WTC11 (cell line): ENCODE results near the gene SLCO2A1. TPM values are rescaled to one million over a fixed set of nuclear protein-coding genes. Genes with fewer than 3 reads are reported as not detected.

Experiments
- ATAC-seq: fragments of 200-7000 bp; cut with Tn5 transposase; 2 replicates; pipeline ENCODE4 v1.10.0; 2021; ENCODE audit warnings: mild to moderate bottlenecking, moderate library complexity
- CTCF ChIA-PET: fragments of 300-600 bp; sonication (Branson Sonifier 250); formaldehyde crosslinking; loops from one replicate; lab custom pipeline; 2021; ENCODE audit warnings: antibody characterized with exemption; lab: Charles Lee
- POLR2A ChIA-PET: fragments of 350-600 bp; sonication (Branson Sonifier 250); formaldehyde crosslinking; loops from one replicate; lab custom pipeline; 2021; ENCODE audit warnings: antibody characterized with exemption; lab: Charles Lee
- DNase-seq: peaks from one replicate; pipeline ENCODE4 v3.0.0; 2021; ENCODE audit warnings: low spot score
- H3K27ac Mint-ChIP-seq: 2 replicates; pipeline ENCODE4 v1.8.0; 2021; ENCODE audit warnings: mixed read lengths
- H3K27me3 Mint-ChIP-seq: 2 replicates; pipeline ENCODE4 v1.8.0; 2021; ENCODE audit warnings: low read depth, mild to moderate bottlenecking, moderate library complexity, mixed read lengths
- H3K36me3 Mint-ChIP-seq: 2 replicates; pipeline ENCODE4 v1.8.0; 2021; ENCODE audit warnings: mixed read lengths
- H3K4me1 Mint-ChIP-seq: 2 replicates; pipeline ENCODE4 v1.8.0; 2022; ENCODE audit warnings: mixed read lengths
- H3K4me3 Mint-ChIP-seq: 2 replicates; pipeline ENCODE4 v1.8.0; 2021; ENCODE audit warnings: mild to moderate bottlenecking, moderate library complexity, mixed read lengths
- H3K9me3 Mint-ChIP-seq: 2 replicates; pipeline ENCODE4 v1.8.0; 2021; ENCODE audit warnings: mixed read lengths
- AFF4 ChIP-seq: sonication (generic); formaldehyde crosslinking; IDR thresholded peaks from 2 replicates; pipeline ENCODE4 v1.8.1; 2023; ENCODE audit warnings: mild to moderate bottlenecking, missing genetic modification reagents, borderline replicate concordance
- E2F1 ChIP-seq: sonication (generic); formaldehyde crosslinking; IDR thresholded peaks from 2 replicates; pipeline ENCODE4 v1.8.0; 2022; ENCODE audit warnings: mild to moderate bottlenecking, missing genetic modification reagents
- E2F5 ChIP-seq: sonication (generic); formaldehyde crosslinking; IDR thresholded peaks from 2 replicates; pipeline ENCODE4 v1.8.1; 2022; ENCODE audit warnings: mild to moderate bottlenecking, moderate library complexity, missing genetic modification reagents
- EMX1 ChIP-seq: fragments of 250-450 bp; sonication (Bioruptor Pico); IDR thresholded peaks from 2 replicates; pipeline ENCODE4 v1.8.0; 2021; ENCODE audit warnings: mild to moderate bottlenecking
- ETV6 ChIP-seq: sonication (generic); formaldehyde crosslinking; IDR thresholded peaks from 2 replicates; pipeline ENCODE4 v1.8.1; 2022; ENCODE audit warnings: mild to moderate bottlenecking, missing genetic modification reagents
- GABPB1 ChIP-seq: sonication (generic); formaldehyde crosslinking; IDR thresholded peaks from 2 replicates; pipeline ENCODE4 v1.8.1; 2023; ENCODE audit warnings: mild to moderate bottlenecking, missing genetic modification reagents
- HMGA2 ChIP-seq: fragments of 250-450 bp; sonication (Bioruptor Pico); IDR thresholded peaks from 2 replicates; pipeline ENCODE4 v1.4.0; 2021; ENCODE audit warnings: mild to moderate bottlenecking, moderate library complexity
- IRF2 ChIP-seq: sonication (generic); formaldehyde crosslinking; IDR thresholded peaks from 2 replicates; pipeline ENCODE4 v1.8.0; 2022; ENCODE audit warnings: low read depth, missing genetic modification reagents, borderline replicate concordance
- JAZF1 ChIP-seq: fragments of 250-450 bp; sonication (Bioruptor Pico); IDR thresholded peaks from 2 replicates; pipeline ENCODE4 v1.9.0; 2021; ENCODE audit warnings: moderate library complexity, mild to moderate bottlenecking, inconsistent platforms
- MYBL2 ChIP-seq: sonication (generic); formaldehyde crosslinking; IDR thresholded peaks from 2 replicates; pipeline ENCODE4 v1.8.1; 2023; ENCODE audit warnings: mild to moderate bottlenecking, moderate library complexity, missing genetic modification reagents
- NFE2L1 ChIP-seq: sonication (generic); formaldehyde crosslinking; IDR thresholded peaks from 2 replicates; pipeline ENCODE4 v1.8.1; 2023; ENCODE audit warnings: missing genetic modification reagents
- RELA ChIP-seq: sonication (generic); formaldehyde crosslinking; IDR thresholded peaks from 2 replicates; pipeline ENCODE4 v1.8.1; 2022; ENCODE audit warnings: missing genetic modification reagents, mild to moderate bottlenecking, borderline replicate concordance
- STAT6 ChIP-seq: sonication (generic); formaldehyde crosslinking; conservative IDR thresholded peaks from 2 replicates; pipeline ENCODE4 v1.8.1; 2023; ENCODE audit warnings: mild to moderate bottlenecking, low read depth, missing genetic modification reagents, moderate library complexity
- ZBTB21 ChIP-seq: sonication (generic); formaldehyde crosslinking; IDR thresholded peaks from 2 replicates; pipeline ENCODE4 v1.8.1; 2023; ENCODE audit warnings: mild to moderate bottlenecking, missing genetic modification reagents, borderline replicate concordance
- ZNF219 ChIP-seq: sonication (generic); formaldehyde crosslinking; IDR thresholded peaks from 2 replicates; pipeline ENCODE4 v1.8.0; 2023; ENCODE audit warnings: missing genetic modification reagents, mild to moderate bottlenecking, borderline replicate concordance
- ZNF263 ChIP-seq: sonication (generic); formaldehyde crosslinking; IDR thresholded peaks from 2 replicates; pipeline ENCODE4 v1.8.1; 2022; ENCODE audit warnings: low read depth, mild to moderate bottlenecking, moderate library complexity, missing genetic modification reagents
- ZNF423 ChIP-seq: fragments of 250-450 bp; sonication (Bioruptor Pico); IDR thresholded peaks from 2 replicates; pipeline ENCODE4 v2.1.2; 2022; ENCODE audit warnings: mild to moderate bottlenecking, moderate library complexity
- ZNF512 ChIP-seq: sonication (generic); formaldehyde crosslinking; IDR thresholded peaks from 2 replicates; pipeline ENCODE4 v1.8.1; 2022; ENCODE audit warnings: missing genetic modification reagents, borderline replicate concordance
- ZNF532 ChIP-seq: fragments of 250-450 bp; sonication (Bioruptor Pico); IDR thresholded peaks from 2 replicates; pipeline ENCODE4 v1.9.0; 2021; ENCODE audit warnings: mild to moderate bottlenecking, borderline replicate concordance
- total RNA-seq: library from RNA; stranded (reverse); gene quantifications from 3 replicates; pipeline ENCODE4 v1.2.3, GENCODE V29; 2021

Gene SLCO2A1
- total RNA-seq, 1 experiment from 2014 or later: 3.3 TPM

- Mint-ChIP-seq H3K27me3 (no peaks in the 10 kb centered on the region; the same call in 1 of the 2 replicates), H3K4me3 (no peak overlapping the region), H3K4me1 (peaks cover 12% of the 10 kb centered on the region), H3K36me3 (peaks cover 9% of the 10 kb centered on the region)
- CTCF ChIA-PET: no interaction called here
- no peak for DNase-seq
- POLR2A ChIA-PET: no interaction called here
- TF ChIP-seq MYBL2 (CRISPR knock-in tag) (no peak), ZNF532 (no peak), HMGA2 (no peak), NFE2L1 (CRISPR knock-in tag) (no peak), JAZF1 (CRISPR knock-in tag) (no peak), ZNF219 (CRISPR knock-in tag) (no peak), ETV6 (CRISPR knock-in tag) (no peak), E2F1 (CRISPR knock-in tag) (no peak)
- TF ChIP-seq, all 79 proteins: peak for 0
- no peak for ATAC-seq
- Mint-ChIP-seq H3K27ac (no peak overlapping the region), H3K9me3 (peaks cover 11% of the 10 kb centered on the region)
Measured at GRCh38 chr3:133883641-133884040, 146.1 kb downstream of the SLCO2A1 start.

- H3K9me3 Mint-ChIP-seq: peaks cover 17% of the 10 kb centered on the region
- H3K4me1 Mint-ChIP-seq: peaks cover 10% of the 10 kb centered on the region
- peaks cover 9% of the 10 kb centered on the region for H3K36me3 Mint-ChIP-seq
- DNase-seq (no peak), ATAC-seq (no peak)
- POLR2A ChIA-PET: no interaction called here
- H3K27ac Mint-ChIP-seq: no peak overlapping the region
- H3K4me3 Mint-ChIP-seq: no peak overlapping the region
- CTCF ChIA-PET: no interaction called here
- no peaks in the 10 kb centered on the region; the same call in 1 of the 2 replicates for H3K27me3 Mint-ChIP-seq
- TF ChIP-seq GABPB1 (no peak), ZNF423 (CRISPR knock-in tag) (no peak), ZNF512 (CRISPR knock-in tag) (no peak), EMX1 (CRISPR knock-in tag) (no peak), ZBTB21 (no peak), AFF4 (CRISPR knock-in tag) (no peak), E2F5 (no peak), ZNF263 (no peak), RELA (CRISPR knock-in tag) (no peak), STAT6 (CRISPR knock-in tag) (no peak), IRF2 (CRISPR knock-in tag) (no peak)
Measured at GRCh38 chr3:133882986-133883586, 146.6 kb downstream of the SLCO2A1 start.
